Measurements from ENCODE around the gene KDM5C. TPM values are rescaled to one million over a fixed set of nuclear protein-coding genes. Genes with fewer than 3 reads are reported as not detected.

The KDM5C gene
- total RNA-seq, 1 experiment from 2014 or later: 98.7 TPM

GRCh38 chrX:53234484-53234883 is 9.5 kb upstream of the KDM5C start:
- Histone ChIP-seq H2AK5ac (ENCODE audit: insufficient read length, low read length) (no peak overlapping the region), H2BK120ac (ENCODE audit: low read depth, low read length, poor library complexity, severe bottlenecking) (no peak overlapping the region), H4K8ac (replicated peaks; ENCODE audit: insufficient read length, low read depth, low read length) (no peak overlapping the region), H3K4me2 (ENCODE audit: insufficient read depth, insufficient read length, low read length) (no peak overlapping the region), H3K4me1 (ENCODE audit: insufficient read depth, low read length) (no peaks in the 10 kb centered on the region), H2BK20ac (ENCODE audit: low read depth, low read length, poor library complexity, severe bottlenecking) (no peak overlapping the region), H2AFZ (ENCODE audit: low read length) (no peak overlapping the region), H2BK15ac (ENCODE audit: low read depth, low read length) (no peak overlapping the region), H4K20me1 (ENCODE audit: control insufficient read depth, insufficient read depth, insufficient read length) (no peaks in the 10 kb centered on the region), H3K27me3 (ENCODE audit: insufficient read depth, low read length) (no peaks in the 10 kb centered on the region), H3K27ac (ENCODE audit: insufficient read length, low read depth, low read length) (no peak overlapping the region), H4K91ac (ENCODE audit: insufficient read length, low read depth, low read length) (no peak overlapping the region), H3K79me1 (ENCODE audit: insufficient read depth, low read depth, low read length, poor library complexity, severe bottlenecking) (no peaks in the 10 kb centered on the region), H3K56ac (ENCODE audit: insufficient read length, low read depth, low read length) (no peak overlapping the region), H3K23ac (ENCODE audit: insufficient read length, low read depth, low read length) (no peak overlapping the region), H3K14ac (ENCODE audit: insufficient read depth, low read length) (no peak overlapping the region), H2BK5ac (ENCODE audit: insufficient read length, low read length) (no peak overlapping the region), H4K5ac (ENCODE audit: insufficient read length, low read depth, low read length) (no peak overlapping the region), H3K9me3 (ENCODE audit: control insufficient read depth, low read depth, low read length) (peaks cover 41% of the 10 kb centered on the region), H3K23me2 (ENCODE audit: insufficient read length, low read depth, low read length, poor library complexity, severe bottlenecking) (no peaks in the 10 kb centered on the region), H3K18ac (ENCODE audit: insufficient read length, low read depth, low read length) (no peak overlapping the region), H2BK12ac (ENCODE audit: insufficient read length, low read depth, low read length) (no peak overlapping the region), H3K9ac (ENCODE audit: extremely low read depth, insufficient read length, low read length) (no peak overlapping the region), H3K79me2 (ENCODE audit: insufficient read depth, low read length) (no peaks in the 10 kb centered on the region), H3K4ac (ENCODE audit: low read depth, low read length) (no peak overlapping the region), H3T11ph (ENCODE audit: low read length) (no peak overlapping the region)
- WGBS (ENCODE audit: extremely low coverage, insufficient read length, low lambda C conversion rate): no CpG with 5 or more reads among the region's 9 CpGs
- no peak overlapping the region for H3K4me3 Mint-ChIP-seq
- H3K36me3 Mint-ChIP-seq (ENCODE audit: insufficient read depth in 1 of 3, low read depth in 3 of 3): peaks cover 4 to 36% (median 14%) of the 10 kb centered on the region in 3 experiments
- peaks cover 59 to 75% of the 10 kb centered on the region in 2 experiments for H3K9me3 Mint-ChIP-seq
- no peak for TF ChIP-seq CTCF (conservative IDR thresholded peaks at IDR 0.05)
- DNase-seq: no peak
- no peaks in the 10 kb centered on the region; the same call in 1 of the 2 replicates for H3K27me3 Mint-ChIP-seq (ENCODE audit: low read depth)
- H3K27ac Mint-ChIP-seq: no peak overlapping the region
- peaks cover 0 to 5% of the 10 kb centered on the region in 2 experiments; a peak in 1 of 4 replicates for H3K4me1 Mint-ChIP-seq
